Thymus (tissue), 11 donors: ENCODE data around the gene ARGFX. TPM values are rescaled to one million over a fixed set of nuclear protein-coding genes. Genes with fewer than 3 reads are reported as not detected.

Experiments used
- DNase-seq, 9 donors: peaks; one replicate each; pipeline ENCODE4 v3.0.0-alpha.2; 2013; ENCODE audit warnings: low spot score in 9 of 9, low read depth in 6 of 9, missing footprints in 1 of 9
- H3K27ac ChIP-seq, 2 donors: one replicate each; pipeline ENCODE4 v1.5.1; 2013; ENCODE audit warnings: control low read depth in 1 of 2, low read depth in 1 of 2, low read length in 1 of 2, mild to moderate bottlenecking in 1 of 2, moderate library complexity in 1 of 2
- H3K27me3 ChIP-seq, 2 donors: one replicate each; pipeline ENCODE4 v1.5.1; 2013; ENCODE audit warnings: low read length in 1 of 2; ENCODE audit not compliant: control insufficient read depth in 2 of 2, insufficient read depth in 1 of 2
- H3K36me3 ChIP-seq, 2 donors: one replicate each; pipeline ENCODE4 v1.5.1; 2013; ENCODE audit warnings: low read length in 1 of 2, mild to moderate bottlenecking in 1 of 2, moderate library complexity in 1 of 2; ENCODE audit not compliant: control insufficient read depth in 2 of 2, insufficient read depth in 2 of 2
- H3K4me1 ChIP-seq, 2 donors: one replicate each; pipeline ENCODE4 v1.5.1; 2013; ENCODE audit warnings: low read length in 2 of 2; ENCODE audit not compliant: control insufficient read depth in 2 of 2, insufficient read depth in 2 of 2
- H3K4me3 ChIP-seq, 2 donors: one replicate each; pipeline ENCODE4 v1.5.1; 2013; ENCODE audit warnings: low read length in 2 of 2, control low read depth in 1 of 2, mild to moderate bottlenecking in 1 of 2
- H3K9me3 ChIP-seq, 2 donors: one replicate each; pipeline ENCODE4 v1.5.1; 2013; ENCODE audit warnings: low read length in 1 of 2, mild to moderate bottlenecking in 1 of 2; ENCODE audit not compliant: control insufficient read depth in 2 of 2, insufficient read depth in 1 of 2
- WGBS: extraction: QIAGEN DNeasy Blood & Tissue Kit; methylation state at CpG from one replicate; pipeline ENCODE4 v1.1.7; 2013; 5-methylcytosine and 5-hydroxymethylcytosine counted together
- polyA plus RNA-seq: library from polyadenylated mRNA; stranded (reverse); fragments of 200-250 nt; gene quantifications from one replicate; pipeline ENCODE4 v1.2.3, GENCODE V29; 2013
- total RNA-seq: library from RNA; stranded (reverse); fragments of 120-200 nt; gene quantifications from one replicate; pipeline ENCODE4 v1.2.4, GENCODE V29; 2013
- donor health status: healthy.

ARGFX gene
- total and polyA plus RNA-seq, 2 donors: 0.05 TPM; not detected in 1

GRCh38 chr3:121552379-121552778, 15.4 kb upstream of the ARGFX start:
- WGBS: 85% methylated on average over 4 of the region's 4 CpGs
- no peak overlapping the region for H3K27ac ChIP-seq
- DNase-seq: no peak

GRCh38 chr3:121552797-121553196, 15.0 kb upstream of the ARGFX start:
- H3K9me3 ChIP-seq: no peaks in the 10 kb centered on the region
- DNase-seq: no peak
- no peak overlapping the region for H3K4me3 ChIP-seq
- no peaks in the 10 kb centered on the region for H3K36me3 ChIP-seq
- 93% methylated on average over 3 of the region's 3 CpGs for WGBS
- H3K27ac ChIP-seq: no peak overlapping the region
- H3K27me3 ChIP-seq: no peaks in the 10 kb centered on the region
- no peaks in the 10 kb centered on the region for H3K4me1 ChIP-seq

More at GRCh38 chr3:121552379-121552778, 15.4 kb upstream of the ARGFX start:
- Histone ChIP-seq H3K27me3 (no peaks in the 10 kb centered on the region), H3K36me3 (no peaks in the 10 kb centered on the region), H3K9me3 (no peaks in the 10 kb centered on the region), H3K4me1 (no peaks in the 10 kb centered on the region), H3K4me3 (no peak overlapping the region)

DNA sequence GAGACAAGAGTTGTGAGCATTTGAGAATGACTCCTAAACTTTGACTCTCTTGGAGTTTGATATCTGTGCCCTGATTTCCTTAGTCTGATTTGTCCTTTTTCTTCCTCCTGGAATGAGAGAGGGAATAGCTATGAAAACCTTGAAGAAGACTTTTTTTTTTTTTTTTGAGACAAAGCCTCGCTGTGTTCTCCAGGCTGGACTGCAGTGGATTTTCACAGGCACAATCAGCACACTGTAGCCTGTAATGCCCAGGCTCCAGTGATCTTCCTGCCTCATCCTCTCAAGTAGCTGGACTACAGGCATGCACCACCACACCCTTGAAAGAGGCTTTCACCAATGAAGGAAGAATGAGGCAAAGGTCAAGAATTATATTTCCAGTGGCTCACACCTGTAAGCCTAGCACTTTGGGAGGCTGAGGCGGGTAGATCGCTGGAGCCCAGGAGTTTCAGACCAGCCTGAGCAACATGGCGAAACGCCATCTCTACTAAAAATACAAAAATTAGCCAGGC, 10.3 kb upstream of the ARGFX start:
- Histone ChIP-seq H3K4me3 (no peak overlapping the region), H3K9me3 (no peaks in the 10 kb centered on the region), H3K4me1 (no peaks in the 10 kb centered on the region), H3K27me3 (no peaks in the 10 kb centered on the region), H3K27ac (no peak overlapping the region), H3K36me3 (no peaks in the 10 kb centered on the region)
- no peak for DNase-seq
- 99% methylated on average over 5 of the region's 5 CpGs for WGBS

DNA sequence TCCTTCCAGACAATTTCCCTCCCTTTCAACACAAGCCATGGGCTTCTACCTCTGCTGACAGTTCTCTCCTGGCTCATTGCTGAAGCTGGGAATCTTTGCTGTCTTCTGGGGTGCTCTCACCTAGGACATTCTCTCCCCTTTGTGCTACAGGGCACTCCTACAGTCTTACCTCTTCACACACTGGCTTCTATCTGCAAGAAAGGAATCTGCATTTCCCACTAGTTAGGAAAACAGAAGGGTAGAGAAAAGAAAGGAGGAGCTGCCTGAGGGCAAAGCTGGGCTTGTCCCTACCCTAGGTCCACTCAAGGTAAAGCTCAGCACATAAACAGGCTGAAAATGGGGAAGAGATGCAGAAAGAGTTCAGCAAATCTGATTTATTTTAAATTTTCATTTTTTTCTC, 5.6 kb upstream of the ARGFX start:
- no peaks in the 10 kb centered on the region for H3K4me1 ChIP-seq
- no peak for DNase-seq
- no peak overlapping the region for H3K27ac ChIP-seq

DNA sequence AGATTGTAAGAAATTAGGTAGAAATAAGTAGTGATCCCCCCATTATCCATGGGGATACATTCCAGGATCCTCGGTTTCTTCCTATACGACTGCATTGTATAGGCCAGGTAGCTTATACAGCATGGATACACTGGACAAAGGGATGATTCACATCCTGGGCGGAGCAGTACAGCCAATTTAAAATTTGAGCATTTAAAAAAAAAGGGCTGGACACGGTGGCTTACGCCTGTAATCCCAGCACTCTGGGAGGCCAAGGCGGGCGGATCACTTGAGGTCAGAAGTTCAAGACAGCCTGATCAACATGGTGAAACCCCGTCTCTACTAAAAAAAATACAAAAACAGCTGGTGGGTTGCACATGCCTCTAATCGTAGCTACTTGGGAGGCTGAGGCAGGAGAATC, 976 bp upstream of the ARGFX start:
- Histone ChIP-seq H3K9me3 (no peaks in the 10 kb centered on the region), H3K27ac (no peak overlapping the region), H3K4me3 (no peak overlapping the region), H3K4me1 (no peaks in the 10 kb centered on the region), H3K27me3 (no peaks in the 10 kb centered on the region), H3K36me3 (no peaks in the 10 kb centered on the region)
- no peak for DNase-seq
- 97% methylated on average over 9 of the region's 9 CpGs for WGBS

More for the DNA sequence above, 5.6 kb upstream of the ARGFX start:
- Histone ChIP-seq H3K36me3 (no peaks in the 10 kb centered on the region), H3K4me3 (no peak overlapping the region), H3K27me3 (no peaks in the 10 kb centered on the region), H3K9me3 (no peaks in the 10 kb centered on the region)

GRCh38 chr3:121574449-121574848, 6.7 kb downstream of the ARGFX start:
- Histone ChIP-seq H3K36me3 (no peaks in the 10 kb centered on the region), H3K27me3 (no peaks in the 10 kb centered on the region), H3K4me3 (no peak overlapping the region), H3K9me3 (no peaks in the 10 kb centered on the region), H3K4me1 (no peaks in the 10 kb centered on the region), H3K27ac (no peak overlapping the region)
- 86% methylated on average over 6 of the region's 6 CpGs for WGBS
- no peak for DNase-seq

GRCh38 chr3:121581691-121582090, 13.9 kb downstream of the ARGFX start:
- DNase-seq: no peak
- 93% methylated on average over 2 of the region's 2 CpGs for whole genome bisulfite sequencing
- Histone ChIP-seq H3K9me3 (no peaks in the 10 kb centered on the region), H3K4me1 (no peaks in the 10 kb centered on the region), H3K36me3 (no peaks in the 10 kb centered on the region), H3K27ac (no peak overlapping the region), H3K4me3 (no peak overlapping the region), H3K27me3 (no peaks in the 10 kb centered on the region)

DNA sequence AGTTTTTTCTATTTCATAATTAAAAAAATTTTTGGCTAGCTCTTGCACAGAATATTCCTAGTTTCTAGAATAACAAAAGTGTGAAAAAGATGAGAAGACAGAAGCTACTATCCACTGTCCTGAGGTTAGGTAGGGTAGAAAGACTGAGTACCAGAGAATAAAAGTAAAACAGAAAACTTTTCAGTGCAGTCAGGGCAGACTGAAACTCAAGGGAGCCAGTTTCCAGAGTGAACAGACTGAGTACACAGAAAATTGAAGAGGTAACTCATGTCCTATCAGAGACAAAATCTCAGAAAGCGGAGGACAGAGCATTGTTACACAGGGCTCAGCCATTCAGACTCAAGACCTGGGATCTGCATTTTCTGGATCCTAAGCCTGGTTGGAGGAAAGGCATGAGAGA, 16.7 kb downstream of the ARGFX start:
- 95% methylated on average over 1 of the region's 1 CpG for WGBS
- no peaks in the 10 kb centered on the region for H3K4me1 ChIP-seq

GRCh38 chr3:121592856-121593702, 25.3 kb downstream of the ARGFX start, which contains the start of gene FBXO40:
TSS of gene FBXO40 (plus strand) at chr3:121593379. CDS start at chr3:121620576, 27,197 bp downstream.
- no peaks in the 10 kb centered on the region for H3K27me3 ChIP-seq
- DNase-seq: no peak
- H3K27ac ChIP-seq: no peak within 1 kb of the TSS
- no peaks in the 10 kb centered on the region for H3K36me3 ChIP-seq
- H3K4me3 ChIP-seq: no peak within 1 kb of the TSS
- H3K9me3 ChIP-seq: no peaks in the 10 kb centered on the region
- WGBS: 84% methylated on average over 11 of the region's 11 CpGs
- no peaks in the 10 kb centered on the region for H3K4me1 ChIP-seq

More for the DNA sequence above, 16.7 kb downstream of the ARGFX start:
- DNase-seq: no peak
- Histone ChIP-seq H3K9me3 (no peaks in the 10 kb centered on the region), H3K27me3 (no peaks in the 10 kb centered on the region), H3K27ac (no peak overlapping the region), H3K36me3 (no peaks in the 10 kb centered on the region), H3K4me3 (no peak overlapping the region)
